HG03565 (cell line): ENCODE results near the gene EI24.

Experiments
- ATAC-seq: cut with Tn5 transposase; IDR thresholded peaks from one replicate; pipeline ENCODE4 v1.9.1; 2021; ENCODE audit warnings: mild to moderate bottlenecking, moderate library complexity; ENCODE audit not compliant: unreplicated experiment

The EI24 gene

DNA sequence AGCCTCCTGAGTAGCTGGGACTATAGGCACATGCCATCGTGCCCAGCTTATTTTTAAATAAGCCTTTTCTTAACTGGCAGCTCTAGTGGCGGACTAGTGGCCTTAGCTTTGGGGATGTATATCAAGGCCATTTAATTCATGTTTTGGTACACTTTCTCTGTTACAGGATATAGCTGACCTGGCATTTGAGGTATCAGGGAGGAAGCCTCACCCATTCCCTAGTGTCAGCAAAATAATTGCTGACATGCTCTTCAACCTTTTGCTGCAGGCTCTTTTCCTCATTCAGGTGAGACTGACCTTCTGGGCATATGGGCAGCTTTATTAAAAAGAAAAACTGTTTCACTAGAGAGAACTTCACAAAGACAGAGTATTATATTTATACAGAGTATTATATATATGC is 9.5 kb downstream of the EI24 start:
- no peak for ATAC-seq

DNA sequence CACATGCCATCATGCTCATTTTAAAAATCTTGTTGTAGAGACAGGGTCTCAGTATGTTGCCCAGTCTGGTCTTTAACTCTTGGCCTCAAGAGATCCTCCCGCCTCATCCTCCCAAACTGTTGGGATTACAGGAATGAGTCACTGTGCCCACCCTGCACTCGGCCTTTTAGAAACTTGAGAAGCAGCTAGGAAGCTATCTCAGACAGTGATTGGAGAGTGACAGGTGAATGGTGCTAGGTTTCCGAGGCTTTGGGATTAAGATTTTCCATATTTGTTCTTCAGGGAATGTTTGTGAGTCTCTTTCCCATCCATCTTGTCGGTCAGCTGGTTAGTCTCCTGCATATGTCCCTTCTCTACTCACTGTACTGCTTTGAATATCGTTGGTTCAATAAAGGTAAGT is 10.5 kb downstream of the EI24 start:
- ATAC-seq, result no peak

DNA sequence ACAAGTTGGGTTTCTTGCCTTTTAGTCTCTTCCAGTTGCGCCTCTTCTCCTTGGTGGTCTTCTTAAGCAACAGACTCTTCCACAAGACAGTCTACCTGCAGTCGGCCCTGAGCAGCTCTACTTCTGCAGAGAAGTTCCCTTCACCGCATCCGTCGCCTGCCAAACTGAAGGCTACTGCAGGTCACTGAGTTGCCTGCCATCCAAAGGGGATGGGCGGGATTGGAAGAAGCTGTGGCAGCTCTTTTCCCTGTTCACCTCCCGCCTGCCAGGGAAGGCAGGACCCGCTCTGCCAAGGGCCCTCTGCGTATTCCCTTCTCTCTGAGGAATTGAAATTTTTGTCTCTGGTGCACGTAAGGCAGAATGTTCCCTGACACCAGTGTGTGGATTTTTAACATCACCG is 14.2 kb downstream of the EI24 start:
- ATAC-seq, result no peak

DNA sequence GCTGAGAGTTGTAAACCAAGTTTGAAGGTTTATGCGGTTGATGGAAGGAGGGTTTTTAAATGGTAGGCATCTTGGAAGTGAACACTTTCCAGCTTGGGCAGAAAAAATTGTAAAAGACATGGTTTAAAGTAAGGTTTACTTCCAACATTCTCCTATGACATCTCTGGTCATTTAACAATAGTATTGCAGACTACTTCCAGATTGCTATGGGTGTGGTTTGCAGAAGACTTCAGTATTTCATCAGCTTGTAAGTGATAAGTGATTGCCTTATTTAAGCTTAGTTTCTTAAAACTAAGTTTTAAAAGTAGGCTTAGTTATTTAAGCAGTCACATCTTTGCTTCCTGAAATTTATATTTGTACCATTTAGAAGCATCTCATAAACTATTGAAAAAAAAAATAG is 16.2 kb downstream of the EI24 start:
- no peak for ATAC-seq

DNA sequence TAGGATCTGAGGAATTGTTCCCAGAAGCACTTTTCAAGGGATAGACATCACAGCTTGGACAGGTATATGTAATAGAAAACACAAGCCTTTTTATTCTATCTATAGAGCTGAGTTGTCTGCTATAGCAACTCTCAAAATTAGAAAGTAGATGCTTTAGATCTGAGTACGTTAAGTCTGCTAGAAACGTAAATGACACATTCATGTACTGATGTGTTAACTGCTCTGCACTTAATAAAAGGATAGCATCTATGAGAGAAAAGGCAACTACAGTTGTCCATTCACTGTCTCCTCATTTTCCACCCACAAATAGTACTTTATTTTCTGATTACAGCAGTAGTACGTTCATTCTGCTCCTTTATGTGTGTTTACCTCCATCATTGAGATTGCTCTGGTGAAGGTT is 17.3 kb downstream of the EI24 start:
- no peak for ATAC-seq

DNA sequence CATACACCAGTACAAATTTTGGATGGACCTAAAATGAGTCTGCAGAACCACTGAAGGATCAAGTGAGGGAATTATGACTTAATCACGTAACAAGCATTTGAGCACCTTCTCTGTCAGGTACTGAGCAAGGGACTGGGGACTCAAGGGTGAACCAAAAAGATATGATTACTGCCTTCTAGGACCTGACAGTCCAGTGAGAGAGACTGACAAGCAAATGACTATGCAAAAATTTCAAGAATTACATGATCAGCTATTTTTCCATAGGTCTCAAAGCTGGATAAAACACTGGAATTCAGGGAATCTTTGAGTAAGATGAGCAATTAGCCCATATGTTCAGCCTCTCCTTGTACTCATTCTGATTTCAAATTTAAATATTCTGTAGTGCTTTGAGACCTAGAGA is 18.2 kb downstream of the EI24 start:
- ATAC-seq, result no peak

DNA sequence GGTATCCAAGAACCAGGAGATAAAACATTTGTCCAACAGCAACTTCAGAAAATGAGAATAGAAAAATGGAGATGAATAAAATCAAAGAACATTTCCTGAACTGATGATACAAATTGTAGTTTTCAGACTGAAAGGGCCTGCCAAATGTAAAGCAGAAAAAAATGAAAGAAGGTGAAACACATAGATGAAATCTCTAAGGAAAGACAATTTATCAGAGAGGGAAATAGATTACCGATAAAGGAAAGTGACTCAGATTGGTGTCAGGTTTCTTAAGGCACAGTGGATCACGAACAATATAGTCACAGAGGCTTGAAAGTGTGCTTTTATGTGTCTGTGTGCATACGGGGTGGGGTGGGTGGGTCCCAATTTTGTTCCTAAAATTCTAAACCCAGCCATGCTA is 19.2 kb downstream of the EI24 start:
- no peak for ATAC-seq

DNA sequence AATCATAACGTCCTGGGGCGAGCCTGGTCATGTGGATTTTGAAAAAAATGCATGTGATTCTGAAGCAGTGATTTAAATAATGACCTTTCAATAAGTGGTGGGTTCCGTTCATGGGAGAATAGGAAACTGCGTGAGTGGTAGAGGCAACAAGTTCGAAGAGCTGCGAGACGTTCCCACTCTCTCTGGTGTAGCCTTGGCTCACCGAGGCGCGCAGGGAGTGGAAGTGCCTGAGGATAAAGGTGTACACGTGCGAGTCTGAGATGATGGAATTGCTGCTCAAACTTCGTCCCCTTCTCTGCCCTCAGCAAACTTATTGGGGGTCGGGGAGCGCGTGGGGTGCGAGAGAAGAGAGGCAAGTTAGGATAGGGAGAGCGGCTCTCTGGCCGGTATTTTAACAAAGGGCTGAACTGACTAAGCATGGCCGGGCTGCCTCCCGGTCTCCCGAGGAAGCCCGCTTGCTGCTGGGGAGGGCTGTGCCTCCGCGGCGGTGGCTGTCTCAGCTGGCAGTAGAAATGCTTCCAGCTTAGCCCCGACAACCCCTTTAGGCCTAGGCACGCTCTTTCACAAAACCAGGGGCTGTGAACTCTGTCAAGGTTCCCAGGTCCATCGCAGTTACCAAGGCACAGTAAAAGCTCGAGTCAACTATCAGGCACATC is 22.5 kb downstream of the EI24 start:
- ATAC-seq, result peak; percentile 7

DNA sequence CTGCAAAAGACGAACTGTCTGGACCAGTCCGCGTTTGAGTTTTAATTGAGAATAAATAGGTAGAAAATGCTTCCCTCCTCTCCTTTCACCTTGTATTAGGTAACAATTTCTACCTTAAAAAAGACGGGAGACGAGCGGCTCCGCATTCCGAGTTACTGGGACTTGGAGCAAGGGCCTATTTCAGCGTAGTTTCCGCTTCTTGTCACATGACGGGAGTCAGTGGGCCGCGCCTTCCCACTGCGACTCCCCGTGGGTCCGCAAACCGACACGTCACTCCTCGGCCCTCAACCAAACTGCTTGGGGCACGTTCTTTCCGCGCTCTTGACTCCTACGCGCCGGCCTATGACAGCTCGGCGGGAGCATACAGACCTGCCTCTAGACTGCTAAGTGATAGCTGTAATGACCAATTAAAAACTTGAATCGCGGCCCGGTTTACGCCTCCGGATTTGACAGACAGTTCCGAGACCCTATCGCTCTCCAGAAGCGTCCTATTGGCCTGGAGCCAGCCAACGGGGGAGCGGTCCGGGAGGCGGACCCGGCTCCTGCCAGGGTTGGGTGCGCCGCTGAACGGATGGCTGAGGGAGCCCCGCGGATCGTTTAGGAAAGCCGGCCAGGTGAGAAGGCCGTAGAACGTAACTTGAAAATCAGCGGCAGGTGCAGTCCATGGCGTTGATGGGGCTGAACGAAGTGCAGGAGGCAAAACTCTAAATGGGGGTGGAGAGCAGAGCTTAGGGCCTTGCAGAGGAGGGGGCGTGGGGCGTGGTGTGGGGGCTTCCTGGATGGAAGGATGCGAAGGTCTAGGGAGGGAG is 23.2 kb downstream of the EI24 start, which contains the start of gene STT3A:
Gene STT3A, plus strand, starts transcription at position 548 of the 809 bp plus-strand sequence. CDS start 3,064 bp downstream, outside the sequence.
- ATAC-seq, result peak; percentile 96

DNA sequence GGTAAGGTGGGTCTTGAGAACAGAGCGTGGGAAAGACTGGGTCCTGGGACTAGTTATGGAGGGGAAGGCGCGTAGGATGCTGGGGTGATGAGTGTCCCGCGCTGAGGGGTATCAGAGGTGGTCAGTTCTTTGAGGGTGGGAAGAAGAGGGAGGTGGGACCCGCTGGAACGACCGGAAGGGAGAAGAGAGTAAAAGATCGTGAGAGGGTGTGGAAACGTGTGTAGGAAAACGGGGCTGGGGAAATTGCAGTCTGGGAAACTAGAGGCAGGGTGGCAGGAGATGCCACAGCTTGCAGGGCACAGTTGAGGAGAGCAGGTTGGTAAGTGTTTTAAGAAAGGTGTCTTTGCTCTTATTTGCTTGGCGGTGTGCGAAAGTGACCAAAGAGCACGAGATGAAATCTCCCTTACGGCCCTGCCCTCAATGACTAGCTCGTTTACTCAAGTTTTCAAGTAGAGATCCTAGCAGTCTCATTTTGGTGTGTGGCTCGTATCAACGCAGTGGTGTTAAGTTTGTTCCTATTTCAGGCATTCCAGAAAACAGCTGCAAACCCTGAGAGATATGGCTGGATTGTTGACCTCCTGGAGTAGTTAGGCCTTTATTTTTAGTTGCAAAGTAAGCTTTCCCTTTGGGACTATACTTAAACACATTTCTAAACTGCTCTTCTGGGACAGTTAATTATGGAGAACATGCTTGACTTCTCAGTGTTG is 24.0 kb downstream of the EI24 start:
- no peak for ATAC-seq

DNA sequence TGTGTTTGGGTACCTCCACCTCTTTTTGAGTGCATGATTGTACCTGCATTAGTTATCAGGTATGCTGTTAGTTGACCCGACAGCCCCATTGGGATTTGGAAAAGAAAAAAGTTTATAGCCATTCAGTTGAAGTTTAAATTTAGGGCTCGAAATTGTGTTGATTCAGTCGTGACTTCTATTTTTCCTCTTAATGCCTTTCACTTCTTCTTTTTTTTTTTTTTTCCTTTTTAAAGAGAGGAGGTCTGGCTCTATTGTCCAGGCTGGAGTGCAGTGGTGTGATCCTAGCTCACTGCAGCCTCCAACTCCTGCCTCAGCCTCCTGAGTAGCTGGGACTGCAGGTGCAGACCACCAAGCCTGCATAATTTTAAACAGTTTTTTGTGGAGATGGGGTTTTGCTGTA is 25.7 kb downstream of the EI24 start:
- no peak for ATAC-seq

DNA sequence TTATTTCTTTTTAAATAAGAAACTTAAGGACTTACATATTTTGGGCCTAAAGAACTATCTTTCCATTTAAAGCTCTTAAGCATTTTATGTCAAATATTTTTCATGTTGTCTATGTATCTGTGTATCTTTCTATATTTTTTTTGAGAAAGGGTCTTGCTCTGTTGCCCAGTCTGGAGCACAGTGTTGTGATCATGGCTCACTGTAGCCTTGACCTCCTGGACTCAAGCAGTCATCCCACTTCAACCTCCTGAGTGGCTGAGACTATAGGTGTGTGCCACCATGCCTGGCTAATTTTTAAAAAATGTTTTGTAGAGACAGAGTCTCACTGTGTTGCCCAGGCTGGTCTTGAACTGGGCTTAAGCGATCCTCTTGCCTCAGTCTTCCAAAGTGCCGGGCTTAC is 31.4 kb downstream of the EI24 start:
- no peak for ATAC-seq

DNA sequence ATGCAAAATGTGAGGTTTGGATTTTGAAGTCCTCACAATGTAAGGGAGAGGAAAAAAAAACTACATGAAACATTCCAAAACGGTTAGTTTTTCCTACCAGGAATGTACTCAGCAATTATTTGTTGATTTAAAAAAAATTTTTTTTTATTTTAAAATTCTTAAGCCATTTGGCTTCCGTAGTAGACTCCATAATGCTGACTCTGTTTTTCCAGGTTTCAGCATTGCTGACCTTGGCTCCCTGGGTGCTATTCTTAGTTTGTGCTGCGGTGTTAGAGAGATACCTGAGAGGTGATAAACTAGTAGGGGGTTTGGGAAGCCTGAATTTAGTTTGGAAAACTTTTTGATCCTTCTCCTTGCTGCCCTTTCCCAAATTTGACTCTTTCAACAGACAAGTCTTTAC is 33.9 kb downstream of the EI24 start:
- no peak for ATAC-seq

DNA sequence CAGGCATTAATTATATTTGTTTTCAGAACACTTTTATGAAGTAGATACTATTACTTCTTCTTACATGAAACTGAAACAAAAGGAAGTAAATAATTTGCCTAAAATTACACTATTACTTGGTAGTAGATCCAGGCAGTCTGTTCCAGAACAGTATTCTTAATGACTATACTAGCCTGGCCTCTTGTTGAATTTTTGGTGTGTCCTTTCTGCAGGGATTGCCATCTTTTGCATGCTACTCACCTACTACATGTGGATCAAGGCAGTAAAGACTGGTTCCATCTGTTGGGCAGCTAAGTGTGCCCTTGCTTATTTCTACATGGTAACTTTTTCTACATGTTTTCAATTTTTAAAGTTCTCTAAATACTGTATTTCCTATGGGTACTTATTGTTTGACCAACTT is 36.1 kb downstream of the EI24 start:
- no peak for ATAC-seq

DNA sequence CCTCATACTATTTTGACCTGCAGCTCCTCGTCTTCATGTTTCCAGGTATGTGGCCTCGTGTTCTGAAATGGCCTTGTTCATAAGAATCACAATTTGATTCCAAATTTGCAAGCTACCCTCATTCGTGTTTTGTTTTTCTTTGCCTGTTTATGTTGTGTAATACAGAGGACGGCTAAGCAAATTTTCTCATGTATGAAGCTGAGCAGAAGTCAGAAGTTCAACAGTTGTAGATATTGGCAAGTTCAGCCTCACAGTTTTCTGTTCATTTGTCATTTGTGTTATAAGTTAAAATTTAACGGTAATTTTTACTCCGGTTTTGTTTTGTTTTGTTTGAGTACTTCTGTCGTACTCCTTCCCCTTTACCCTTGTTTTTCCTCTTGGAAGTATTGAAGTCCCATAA is 40.3 kb downstream of the EI24 start:
- ATAC-seq, result no peak

DNA sequence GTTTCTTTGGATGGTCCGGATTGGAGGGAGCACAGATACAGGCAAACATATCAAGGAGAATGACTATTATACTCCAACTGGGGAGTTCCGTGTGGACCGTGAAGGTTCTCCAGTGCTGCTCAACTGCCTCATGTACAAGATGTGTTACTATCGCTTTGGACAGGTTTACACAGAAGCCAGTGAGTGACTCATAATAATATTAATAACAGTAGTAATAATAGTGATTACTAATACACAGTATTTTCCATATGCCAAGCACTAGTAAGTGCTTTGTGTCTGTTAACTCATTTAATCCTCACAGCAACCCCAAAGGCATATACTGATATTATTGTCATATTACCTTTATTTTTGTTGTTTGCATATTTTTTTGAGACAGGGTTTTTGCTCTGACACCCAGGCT is 49.1 kb downstream of the EI24 start:
- no peak for ATAC-seq

DNA sequence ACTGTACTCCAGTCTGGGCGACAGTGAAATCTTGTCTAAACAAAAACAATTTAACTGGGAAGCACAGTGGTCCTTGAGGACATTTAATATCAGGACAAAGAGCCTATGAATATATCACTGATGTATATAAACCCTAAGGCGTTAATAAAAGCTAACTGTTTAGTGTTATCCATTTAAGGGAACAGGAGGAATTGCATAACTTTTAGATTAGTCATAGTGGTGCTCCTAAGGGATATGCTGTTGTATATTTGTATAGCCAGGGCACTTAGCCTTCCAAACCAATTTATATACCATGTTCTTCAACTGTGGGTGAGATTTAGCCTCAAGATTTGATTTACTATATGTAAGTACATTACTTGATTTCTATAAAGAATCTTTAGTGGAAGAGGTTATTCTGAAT is 52.7 kb downstream of the EI24 start:
- ATAC-seq, result no peak

DNA sequence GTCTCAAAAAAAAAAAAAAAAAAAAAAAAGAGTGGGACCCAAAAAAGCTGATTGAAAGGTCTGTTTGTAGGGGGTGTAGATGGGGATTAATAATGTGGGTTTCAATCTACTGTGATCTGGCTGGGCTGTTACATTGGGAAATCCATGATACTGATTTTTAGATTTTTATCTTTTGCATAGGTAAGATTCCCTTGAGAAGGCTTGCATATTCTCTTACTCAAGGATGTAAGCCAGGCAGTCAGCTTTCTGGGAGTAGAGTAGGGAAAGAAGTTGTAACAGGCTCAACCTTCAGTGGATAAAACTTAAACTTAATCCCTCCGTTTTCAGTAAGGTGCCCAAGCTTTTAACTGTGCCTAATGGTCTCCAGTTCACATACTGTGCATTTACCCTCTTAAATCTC is 53.8 kb downstream of the EI24 start:
- ATAC-seq, result no peak

DNA sequence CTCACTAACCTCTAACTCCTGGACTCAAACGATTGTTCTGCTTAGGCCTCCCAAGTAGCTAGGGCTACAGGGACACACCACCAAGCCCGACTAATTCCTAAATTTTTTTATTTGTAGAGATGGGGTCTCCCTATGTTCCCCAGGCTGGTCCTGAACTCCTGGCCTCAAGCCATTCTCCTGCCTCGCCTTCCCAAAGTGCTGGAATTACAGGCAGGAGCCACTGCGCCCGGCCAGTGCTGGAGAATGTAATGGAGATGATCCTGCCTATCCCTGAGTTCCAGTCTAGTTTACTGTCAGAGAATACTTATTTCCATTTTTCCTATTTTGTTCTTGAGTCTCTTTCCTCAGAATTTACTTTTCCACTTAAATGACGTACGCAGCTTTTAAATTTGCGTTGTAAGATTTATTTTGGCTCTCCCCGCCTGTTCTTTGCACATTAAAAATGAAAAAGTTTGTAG is 55.5 kb downstream of the EI24 start, which contains the start of gene CHEK1:
Gene CHEK1, plus strand, starts transcription at position 408 of the 458 bp plus-strand sequence. CDS start 1,606 bp downstream, outside the sequence.
- ATAC-seq, result no peak

DNA sequence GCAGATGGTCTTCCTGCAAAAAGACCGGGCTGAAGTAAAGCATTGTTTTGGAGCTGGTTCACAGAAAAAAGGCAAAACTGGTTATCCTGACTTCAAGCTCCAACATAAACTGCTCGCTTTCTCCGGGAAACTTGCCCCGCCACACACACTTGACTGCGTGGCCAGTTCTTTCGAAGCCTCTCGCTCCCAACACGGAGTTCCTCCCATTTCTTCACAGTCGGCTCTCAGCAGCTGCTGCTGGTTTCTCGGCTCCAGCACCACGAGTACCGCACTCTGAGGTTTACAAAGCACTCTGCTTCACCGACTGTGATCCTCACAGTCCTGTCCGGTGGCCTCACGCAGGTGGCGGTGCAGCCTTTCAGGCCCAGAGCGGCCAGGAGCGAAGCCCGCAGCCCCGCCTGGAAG is 56.0 kb downstream of the EI24 start:
- no peak for ATAC-seq

DNA sequence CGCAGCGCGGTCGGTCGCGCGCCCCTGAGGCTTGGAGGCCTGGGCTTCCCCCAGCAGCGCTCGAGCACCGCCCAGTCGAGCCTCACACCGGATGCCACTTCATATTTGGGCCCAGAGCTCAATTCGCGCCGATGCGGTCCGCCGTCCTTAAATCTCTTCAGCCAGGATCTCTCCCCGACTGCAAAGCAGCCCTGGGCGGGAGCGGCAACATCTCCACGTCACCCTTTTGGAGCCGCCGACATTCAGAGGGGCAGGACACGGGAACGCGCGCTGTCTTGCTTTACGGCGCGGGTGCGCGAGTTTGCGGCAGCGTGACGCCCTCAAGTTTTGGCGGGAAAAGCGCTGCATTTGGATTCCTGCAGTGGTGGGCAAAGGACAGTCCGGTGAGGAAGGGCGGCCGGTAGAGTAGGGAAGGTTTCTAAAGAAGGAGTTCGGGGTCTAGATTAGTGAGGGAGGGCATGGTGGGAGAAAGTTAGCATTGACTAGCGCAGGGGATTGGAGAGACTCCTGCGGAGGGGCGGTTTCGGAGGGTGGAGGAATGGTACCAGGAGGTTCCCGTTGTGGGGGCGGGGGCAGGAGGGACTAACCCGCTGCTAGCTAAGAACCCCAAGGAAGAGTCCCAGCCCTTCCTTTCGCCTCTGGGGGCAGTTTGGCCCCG is 56.5 kb downstream of the EI24 start:
- ATAC-seq, result peak; percentile 85
